Epithelial cell of umbilical artery (primary cell): Measurements from ENCODE around the gene ANKRD10. TPM values are rescaled to one million over a fixed set of nuclear protein-coding genes. Genes with fewer than 3 reads are reported as not detected.

Experiments used
- total RNA-seq: library from RNA; depleted of rRNA; stranded (reverse); fragments of >200 nt; gene quantifications from 2 replicates; pipeline ENCODE4 v1.2.3, GENCODE V29; 2014

Gene ANKRD10
- 54.6 and 58.4 TPM in 2 replicates for total RNA-seq

GRCh38 chr13:110915057-110915873 is at the start of gene ANKRD10:
Gene ANKRD10, minus strand, starts transcription at chr13:110915069. Its CDS starts 135 bp downstream, at chr13:110914934.

Other genes starting within 250 kb of the ANKRD10 start
- 52.1 and 70.5 TPM in 2 replicates for gene CARS2, start 209.0 kb downstream of the ANKRD10 start, total RNA-seq
- 10.0 and 13.6 TPM in 2 replicates for gene ING1, start 201.4 kb downstream of the ANKRD10 start, total RNA-seq
- 108 and 181 TPM in 2 replicates for gene ARHGEF7, start 200.2 kb upstream of the ANKRD10 start, total RNA-seq